ENCODE measurements around the gene UBL4A. TPM values are rescaled to one million over a fixed set of nuclear protein-coding genes. Genes with fewer than 3 reads are reported as not detected.

The UBL4A gene
- total RNA-seq, 6 experiments from 2014 or later = 12.6 to 34.8 (median 15.5) TPM

GRCh38 chrX:154459832-154460231 is 26.6 kb downstream of the UBL4A start:
- WGBS (ENCODE audit: insufficient coverage, low coverage, low lambda C conversion rate, missing lambda C conversion rate) = no CpG with 5 or more reads among the region's 14 CpGs
- no peak overlapping the region for H3K27ac ChIP-seq
- no peak for DNase-seq
- intact Hi-C loops (cut with DNase I) = no loop called here
- H3K27me3 ChIP-seq = no peaks in the 10 kb centered on the region
- TF ChIP-seq CTCF (IDR thresholded peaks at IDR 0.05) = no peak
- TF ChIP-seq POLR2A (IDR thresholded peaks at IDR 0.05) = no peak
- no peaks in the 10 kb centered on the region for H3K4me1 ChIP-seq
- no peak overlapping the region for H3K4me3 ChIP-seq
- no peaks in the 10 kb centered on the region for H3K9me3 ChIP-seq
- ATAC-seq = no peak
- H3K36me3 ChIP-seq = no peaks in the 10 kb centered on the region

- H3K27ac ChIP-seq = no peak overlapping the region
- no peaks in the 10 kb centered on the region for H3K4me1 ChIP-seq
- no peaks in the 10 kb centered on the region for H3K36me3 ChIP-seq
- intact Hi-C loops (cut with DNase I) = no loop called here
- WGBS (ENCODE audit: insufficient coverage, low coverage, low lambda C conversion rate, missing lambda C conversion rate) = 53% methylated on average over 10 of the region's 15 CpGs
- DNase-seq = no peak
- peak; percentile 25 to 66 (median 55) for ATAC-seq
- H3K4me3 ChIP-seq = peak overlapping the region; percentile 36 to 65 (median 44)
- no peaks in the 10 kb centered on the region for H3K27me3 ChIP-seq
- no peaks in the 10 kb centered on the region for H3K9me3 ChIP-seq
- TF ChIP-seq CTCF (IDR thresholded peaks at IDR 0.05) (no peak), POLR2A (IDR thresholded peaks at IDR 0.05) (no peak)
Observed at GRCh38 chrX:154458954-154459778, 27.2 kb downstream of the UBL4A start.

GRCh38 chrX:154458116-154458953 is 28.1 kb downstream of the UBL4A start, which contains the start of gene PLXNA3:
TSS of gene PLXNA3 (plus strand) at chrX:154458281. CDS start at chrX:154460184, 1,903 bp downstream.
- Histone ChIP-seq H3K36me3 (no peaks in the 10 kb centered on the region), H3K27ac (peak within 1 kb of the TSS in 1 of 3 donors; percentile 13), H3K4me1 (no peaks in the 10 kb centered on the region), H3K27me3 (no peaks in the 10 kb centered on the region), H3K9me3 (no peaks in the 10 kb centered on the region), H3K4me3 (peak within 1 kb of the TSS; percentile 36 to 65 (median 44))
- intact Hi-C loops (cut with DNase I) = no loop called here
- 18% methylated on average over 16 of the region's 88 CpGs for WGBS (ENCODE audit: insufficient coverage, low coverage, low lambda C conversion rate, missing lambda C conversion rate)
- peak; percentile 48 to 78 (median 72) for ATAC-seq
- TF ChIP-seq CTCF (IDR thresholded peaks at IDR 0.05) (no peak), POLR2A (IDR thresholded peaks at IDR 0.05) (peak; percentile 69)
- peak in 1 of 3 donors; percentile 58 for DNase-seq

GRCh38 chrX:154457491-154458115 is 28.8 kb downstream of the UBL4A start:
- peak; percentile 48 to 71 (median 64) for ATAC-seq
- intact Hi-C loops (cut with DNase I) = no loop called here
- H3K27me3 ChIP-seq = no peaks in the 10 kb centered on the region
- no peaks in the 10 kb centered on the region for H3K36me3 ChIP-seq
- no peaks in the 10 kb centered on the region for H3K9me3 ChIP-seq
- TF ChIP-seq POLR2A (IDR thresholded peaks at IDR 0.05) (no peak), CTCF (IDR thresholded peaks at IDR 0.05) (no peak)
- peak overlapping the region in 1 of 3 donors; percentile 13 for H3K27ac ChIP-seq
- peak in 1 of 3 donors; percentile 55 for DNase-seq
- WGBS (ENCODE audit: insufficient coverage, low coverage, low lambda C conversion rate, missing lambda C conversion rate) = 57% methylated on average over 29 of the region's 65 CpGs
- H3K4me1 ChIP-seq = no peaks in the 10 kb centered on the region
- peak overlapping the region; percentile 26 to 65 (median 44) for H3K4me3 ChIP-seq

Measured in right lobe of liver (tissue), 6 donors.